M059J (cell line): ENCODE measurements around the gene SSBP3. TPM values are rescaled to one million over a fixed set of nuclear protein-coding genes. Genes with fewer than 3 reads are reported as not detected.
A peak's percentile ranks its signal among the peaks of the same experiment; 100 is the strongest.

Experiments used
- DNase-seq: peaks from one replicate; pipeline ENCODE4 v3.0.0-alpha.2; 2012; ENCODE audit warnings: low read depth
- total RNA-seq: library from RNA; depleted of rRNA; stranded (reverse); fragments of >200 nt; shearing (Covaris generic); gene quantifications from 2 replicates; pipeline ENCODE4 v1.2.3, GENCODE V29; 2014

SSBP3 gene
- total RNA-seq, 1 experiment from 2014 or later: 18.8 TPM

- no peak for DNase-seq
These were observed 139.3 kb downstream of the SSBP3 start for GRCh38 chr1:54266908-54267307.

- DNase-seq: no peak
These were observed 140.0 kb downstream of the SSBP3 start for GRCh38 chr1:54266195-54266594.

DNA sequence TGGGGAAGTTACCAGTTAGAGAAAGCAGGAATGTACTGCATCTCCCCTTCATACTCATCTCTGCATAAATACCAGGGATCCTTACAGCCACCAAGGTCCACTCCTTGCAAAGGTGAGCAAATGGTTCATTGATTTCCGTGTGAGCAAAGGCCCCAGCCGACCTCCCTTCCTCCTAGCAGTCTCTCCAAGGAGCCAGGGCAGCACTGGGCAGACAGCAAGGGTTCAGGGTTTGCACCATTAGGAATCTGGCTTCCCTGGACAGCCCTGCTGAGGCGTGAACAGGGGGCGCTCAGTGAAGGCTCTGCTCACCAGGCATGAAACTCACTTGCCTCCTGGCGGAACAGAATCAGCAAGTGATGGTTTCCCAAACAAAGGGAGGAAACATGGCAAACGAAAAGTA, 140.5 kb downstream of the SSBP3 start:
- DNase-seq: no peak

GRCh38 chr1:54265126-54265525, 141.1 kb downstream of the SSBP3 start:
- DNase-seq: no peak

DNA sequence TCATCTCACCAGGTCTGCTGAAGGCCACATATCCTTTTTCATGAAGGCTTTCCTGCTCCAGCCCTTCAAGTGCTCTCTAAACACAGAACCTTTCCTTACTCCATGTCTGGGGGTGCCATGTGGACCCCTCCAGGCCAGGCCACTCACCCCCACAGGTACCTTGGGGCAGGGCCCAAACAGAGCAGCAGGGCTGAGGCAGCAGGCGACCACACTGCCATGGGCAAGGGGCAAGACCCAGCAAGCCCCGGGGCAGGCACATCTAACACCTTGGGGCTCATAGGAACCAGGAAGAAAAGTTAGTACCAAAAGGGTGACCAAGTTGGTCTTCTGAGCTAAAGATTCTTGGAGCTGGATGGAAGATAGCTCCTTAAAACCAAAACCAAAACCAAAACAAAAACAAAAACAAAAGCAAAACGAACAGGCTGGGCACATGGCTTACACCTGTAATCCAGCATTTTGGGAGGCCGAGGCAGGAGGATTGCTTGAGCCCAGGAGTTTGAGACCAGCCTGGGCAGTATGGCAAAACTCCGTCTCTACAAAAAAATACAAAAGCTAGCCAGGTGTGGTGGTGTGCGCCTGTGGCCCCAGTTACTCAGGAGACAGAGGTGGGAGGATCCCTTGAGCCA, 142.5 kb downstream of the SSBP3 start:
- no peak for DNase-seq

DNA sequence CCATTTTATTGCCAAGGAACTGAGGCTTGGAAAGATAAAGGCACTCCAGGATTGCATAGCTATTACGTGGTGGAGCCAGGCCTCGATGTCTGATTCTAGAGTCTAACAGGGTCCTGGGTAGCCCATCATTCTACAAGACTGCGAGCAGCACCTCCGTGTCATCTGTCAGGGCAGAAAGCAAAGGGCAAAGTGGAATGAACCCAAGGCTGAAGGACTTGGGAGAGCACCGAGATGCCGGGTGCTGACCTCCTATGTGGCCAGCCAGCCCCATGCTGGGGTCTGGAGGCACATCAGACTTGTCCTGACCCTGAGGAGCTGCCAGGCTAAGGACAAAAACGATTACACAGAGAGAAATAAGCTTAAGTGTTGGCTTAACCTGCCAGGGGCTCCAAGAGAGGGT, 143.9 kb downstream of the SSBP3 start:
- DNase-seq: no peak

DNA sequence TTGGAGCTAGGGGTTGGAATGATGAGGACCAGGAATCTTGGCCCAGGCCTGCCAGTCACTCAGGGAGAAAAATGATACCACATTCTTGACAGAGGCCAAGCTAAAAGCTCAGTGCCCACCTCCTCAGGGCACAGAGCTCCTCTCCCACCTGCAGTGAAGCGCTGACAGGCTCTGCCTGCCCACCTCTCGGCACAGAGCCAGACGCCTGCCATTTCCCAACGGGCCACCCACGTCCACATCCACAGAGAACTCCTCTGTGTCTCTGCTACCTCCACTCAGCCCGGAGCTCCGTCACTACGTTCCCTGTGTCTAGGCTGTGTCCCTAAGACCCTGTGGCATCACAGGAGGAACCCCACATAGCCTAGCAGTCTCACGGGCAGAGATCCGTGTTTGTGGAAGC, 145.4 kb downstream of the SSBP3 start:
- DNase-seq: no peak

DNA sequence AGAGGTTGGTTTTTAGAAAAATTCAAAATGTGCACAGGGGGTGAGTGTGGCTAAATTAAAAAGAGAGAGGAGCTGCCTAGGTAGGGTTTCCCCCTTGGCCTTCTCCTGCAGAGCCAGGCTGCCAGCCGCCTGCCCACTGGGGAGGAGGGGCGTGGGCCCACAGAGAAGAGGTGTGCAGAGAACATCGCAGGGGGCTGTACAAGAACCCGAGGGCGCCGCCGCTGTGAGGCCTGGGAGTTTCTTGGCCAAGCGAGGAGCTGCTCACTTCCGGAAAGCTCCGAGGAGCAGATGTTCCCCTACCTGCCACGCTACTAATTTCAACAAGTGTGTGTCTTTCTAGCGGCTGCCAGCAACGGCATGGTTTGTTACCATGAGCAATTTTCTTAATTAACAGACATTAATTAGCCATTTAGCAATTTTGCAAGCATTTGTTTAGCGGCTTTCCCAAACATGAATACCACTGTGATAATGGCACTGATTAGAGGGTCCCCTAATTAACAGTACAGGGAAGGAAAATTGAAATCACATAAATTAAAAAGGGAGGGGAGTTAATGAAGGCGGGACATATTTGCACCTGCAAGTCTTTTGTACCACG, 146.6 kb downstream of the SSBP3 start:
- DNase-seq: no peak

GRCh38 chr1:54257876-54258275, 148.3 kb downstream of the SSBP3 start:
- DNase-seq: no peak

- DNase-seq: no peak
These were observed 148.9 kb downstream of the SSBP3 start for GRCh38 chr1:54257346-54257620.

GRCh38 chr1:54256522-54257345, 149.5 kb downstream of the SSBP3 start:
- no peak for DNase-seq

GRCh38 chr1:54255026-54255702, 151.0 kb downstream of the SSBP3 start:
- DNase-seq: peak; percentile 24

DNA sequence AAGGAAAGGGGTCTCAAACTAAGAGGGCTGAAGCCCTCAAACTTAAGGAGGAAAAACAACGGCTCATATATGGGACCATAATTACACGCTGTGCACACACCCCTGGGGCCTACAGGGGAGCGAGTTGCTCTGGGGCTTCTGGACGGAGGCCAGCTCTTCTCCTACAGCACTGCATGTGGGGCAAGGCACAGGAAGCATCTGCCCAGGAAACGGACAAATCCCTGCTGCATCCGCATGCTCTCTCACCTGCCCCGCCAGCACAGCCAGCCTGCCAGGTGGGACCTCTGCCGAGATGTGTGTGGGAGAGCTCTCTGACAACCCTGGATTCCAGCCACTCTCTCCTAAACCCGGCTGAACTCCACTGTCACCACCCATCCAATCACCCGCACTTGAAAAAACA, 152.1 kb downstream of the SSBP3 start:
- DNase-seq: peak; percentile 71

DNA sequence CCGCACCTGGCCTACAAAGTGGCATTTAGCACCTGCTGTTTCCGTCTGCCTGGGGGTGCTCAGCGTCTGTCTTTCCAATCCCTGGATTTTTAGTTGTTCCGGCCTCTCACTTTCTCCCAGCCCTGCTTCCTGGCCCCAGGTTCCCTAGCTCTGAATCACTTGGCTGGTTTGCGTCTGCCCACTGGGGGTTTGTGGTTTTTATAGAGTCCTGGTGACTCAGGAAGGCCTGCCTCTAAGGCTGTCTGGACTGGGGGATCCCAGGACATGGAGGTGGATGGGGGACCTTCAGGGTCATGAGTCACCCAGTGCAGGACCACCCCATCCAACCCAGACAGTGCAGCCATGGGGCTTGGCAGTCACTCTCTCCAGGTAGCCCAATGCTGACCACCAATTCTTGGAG, 152.7 kb downstream of the SSBP3 start:
- peak; percentile 96 for DNase-seq

- DNase-seq: no peak
These were observed 153.7 kb downstream of the SSBP3 start for GRCh38 chr1:54252371-54252936.

DNA sequence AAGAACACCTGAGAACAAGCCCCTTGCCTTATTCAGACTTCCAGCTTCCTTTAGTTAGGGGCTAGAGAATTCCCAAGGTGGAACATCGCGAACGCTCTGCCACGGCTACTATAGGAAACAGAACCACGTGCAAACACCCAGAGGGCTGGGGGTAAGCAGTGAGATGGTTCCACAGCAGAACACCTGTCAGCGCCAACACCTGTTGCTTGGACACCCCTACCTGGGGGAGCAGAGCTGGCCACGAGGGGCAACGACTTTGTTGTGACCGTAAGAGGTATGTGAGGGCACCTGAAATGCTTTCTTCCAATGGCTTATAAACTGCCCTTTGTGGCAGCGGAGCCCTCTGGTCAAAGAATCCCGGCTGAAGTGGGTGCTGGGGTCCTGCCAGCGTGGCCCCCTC, 155.5 kb downstream of the SSBP3 start:
- no peak for DNase-seq

- peak; percentile 75 for DNase-seq
These were observed 156.3 kb downstream of the SSBP3 start for GRCh38 chr1:54249819-54250435.

GRCh38 chr1:54248966-54249365, 157.2 kb downstream of the SSBP3 start:
- DNase-seq: no peak

DNA sequence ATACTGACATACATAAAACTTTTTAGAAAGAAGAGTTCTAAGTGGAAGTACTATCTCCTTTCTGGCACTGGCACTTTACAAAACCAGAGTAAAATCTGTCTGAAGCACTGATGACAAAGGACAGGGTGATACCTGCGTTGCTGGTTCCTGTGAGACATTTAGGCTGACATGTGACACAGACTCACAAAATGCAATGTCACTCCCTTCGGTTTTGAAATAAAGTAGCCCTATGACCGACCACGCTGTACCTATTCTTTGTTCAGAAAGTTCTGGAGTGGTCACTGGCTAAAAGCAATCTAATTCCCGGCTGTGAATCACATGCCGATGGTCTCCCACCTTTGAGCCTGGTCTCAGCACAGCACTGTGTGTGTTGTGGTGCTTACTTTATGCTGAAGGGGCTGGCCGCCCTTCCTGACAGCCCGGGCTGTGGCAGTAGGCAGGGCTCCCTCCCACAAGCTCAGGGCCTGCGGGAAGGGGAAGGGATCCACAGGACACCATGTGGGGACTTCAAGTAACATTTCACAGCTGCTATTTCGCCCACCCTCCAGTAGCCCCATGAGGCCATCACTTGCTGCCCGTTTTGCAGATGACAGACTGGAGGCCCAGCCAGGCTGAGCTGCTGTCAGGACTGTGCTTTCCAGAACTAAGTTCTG, 158.2 kb downstream of the SSBP3 start:
- no peak for DNase-seq

GRCh38 chr1:54246116-54246721, 160.0 kb downstream of the SSBP3 start:
- no peak for DNase-seq

GRCh38 chr1:54245501-54245900, 160.7 kb downstream of the SSBP3 start:
- peak; percentile 17 for DNase-seq
